Measurements from ENCODE around the gene SPTLC2.
"Not testable (repeated sequence)": the region's sequence is repeated elsewhere in the genome, so short reads cannot be mapped to it uniquely, and the experiment has no call there.

Gene SPTLC2

DNA sequence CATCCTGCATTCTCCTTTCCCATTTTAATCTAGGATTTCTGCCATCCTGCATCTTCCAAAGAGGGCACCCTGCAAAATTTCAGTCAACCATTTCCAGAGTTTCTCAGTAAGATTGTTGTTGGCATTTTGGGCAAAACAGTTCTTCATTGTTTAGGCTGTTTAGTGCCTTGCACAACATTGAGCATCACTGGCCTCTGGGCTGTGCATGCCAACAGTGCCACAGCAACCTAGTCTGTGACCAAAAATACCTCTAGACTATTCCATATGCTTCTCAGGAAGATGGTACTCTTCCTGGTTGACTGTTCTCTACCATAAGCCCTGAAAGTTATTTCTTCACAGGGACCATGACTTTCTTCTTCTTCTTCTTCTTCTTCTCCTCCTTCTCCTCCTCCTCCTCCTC is 85.4 kb downstream of the SPTLC2 start:
- no peak overlapping the region for H3K4me3 ChIP-seq (ENCODE audit: low read depth, low read length)
- H3K79me2 ChIP-seq (ENCODE audit: control insufficient read depth, insufficient read depth, low read length, unreplicated experiment), result no peaks in the 10 kb centered on the region
- no peaks in the 10 kb centered on the region for H3K27me3 ChIP-seq (ENCODE audit: insufficient read depth, low read length)
- peaks cover 9% of the 10 kb centered on the region; the same call in 1 of the 2 replicates for H3K36me3 ChIP-seq (ENCODE audit: insufficient read depth, low read length)
- no peaks in the 10 kb centered on the region for H3K4me1 ChIP-seq (ENCODE audit: control insufficient read depth, insufficient read depth, low read length, unreplicated experiment)
- no peak overlapping the region for H2AFZ ChIP-seq (ENCODE audit: low read length, unreplicated experiment)
- H3K27ac ChIP-seq (ENCODE audit: low read depth, low read length), result no peak overlapping the region

DNA sequence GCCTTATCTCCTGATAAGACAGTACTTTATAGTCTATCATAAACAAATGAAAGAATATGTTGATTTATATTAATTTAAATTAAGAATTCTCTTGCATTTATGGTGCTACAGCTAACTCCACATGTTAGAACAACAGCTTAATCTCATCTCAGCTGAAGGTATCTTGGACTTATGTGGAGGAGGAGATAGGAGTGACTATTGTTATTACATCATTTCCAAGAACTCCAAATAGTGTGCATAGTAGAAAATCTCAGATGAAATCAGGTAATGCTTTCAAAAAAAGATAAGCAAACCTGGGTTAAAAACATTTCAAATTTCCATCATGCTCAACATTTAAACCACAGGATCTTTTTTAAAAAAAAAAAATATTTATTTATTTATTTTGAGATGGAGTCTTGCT is 86.5 kb downstream of the SPTLC2 start:
- Histone ChIP-seq H2AFZ (ENCODE audit: low read length, unreplicated experiment) (no peak overlapping the region), H3K4me1 (ENCODE audit: control insufficient read depth, insufficient read depth, low read length, unreplicated experiment) (no peaks in the 10 kb centered on the region), H3K36me3 (ENCODE audit: insufficient read depth, low read length) (0 out of 2 replicates have a peak, but pooled peaks cover 2% of the 10 kb centered on the region), H3K79me2 (ENCODE audit: control insufficient read depth, insufficient read depth, low read length, unreplicated experiment) (no peaks in the 10 kb centered on the region), H3K4me3 (ENCODE audit: low read depth, low read length) (no peak overlapping the region), H3K27ac (ENCODE audit: low read depth, low read length) (no peak overlapping the region), H3K27me3 (ENCODE audit: insufficient read depth, low read length) (no peaks in the 10 kb centered on the region)

DNA sequence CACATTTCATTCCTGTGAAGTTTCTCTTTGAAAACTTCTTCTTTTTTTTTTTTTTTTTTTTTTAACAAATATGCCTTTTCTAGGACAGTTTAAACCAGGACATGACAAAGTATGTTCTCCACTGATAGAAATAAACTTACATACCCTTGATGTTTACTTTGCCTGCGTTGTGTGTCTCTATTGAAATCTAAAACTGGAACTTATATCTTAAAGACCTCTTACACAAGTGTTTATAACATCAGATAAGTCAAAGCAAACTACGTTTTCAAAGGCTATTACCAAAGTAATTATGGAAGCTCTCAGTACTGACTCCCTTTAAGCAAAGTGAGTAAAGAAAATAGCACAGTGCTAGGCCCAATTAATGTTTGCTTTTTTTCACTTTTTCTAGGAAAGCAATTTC is 87.2 kb downstream of the SPTLC2 start:
- no peak overlapping the region for H2AFZ ChIP-seq (ENCODE audit: low read length, unreplicated experiment)
- H3K4me3 ChIP-seq (ENCODE audit: low read depth, low read length), result no peak overlapping the region
- no peaks in the 10 kb centered on the region for H3K79me2 ChIP-seq (ENCODE audit: control insufficient read depth, insufficient read depth, low read length, unreplicated experiment)
- no peaks in the 10 kb centered on the region for H3K27me3 ChIP-seq (ENCODE audit: insufficient read depth, low read length)
- H3K27ac ChIP-seq (ENCODE audit: low read depth, low read length), result no peak overlapping the region
- 0 out of 2 replicates have a peak, but pooled peaks cover 2% of the 10 kb centered on the region for H3K36me3 ChIP-seq (ENCODE audit: insufficient read depth, low read length)
- no peaks in the 10 kb centered on the region for H3K4me1 ChIP-seq (ENCODE audit: control insufficient read depth, insufficient read depth, low read length, unreplicated experiment)

DNA sequence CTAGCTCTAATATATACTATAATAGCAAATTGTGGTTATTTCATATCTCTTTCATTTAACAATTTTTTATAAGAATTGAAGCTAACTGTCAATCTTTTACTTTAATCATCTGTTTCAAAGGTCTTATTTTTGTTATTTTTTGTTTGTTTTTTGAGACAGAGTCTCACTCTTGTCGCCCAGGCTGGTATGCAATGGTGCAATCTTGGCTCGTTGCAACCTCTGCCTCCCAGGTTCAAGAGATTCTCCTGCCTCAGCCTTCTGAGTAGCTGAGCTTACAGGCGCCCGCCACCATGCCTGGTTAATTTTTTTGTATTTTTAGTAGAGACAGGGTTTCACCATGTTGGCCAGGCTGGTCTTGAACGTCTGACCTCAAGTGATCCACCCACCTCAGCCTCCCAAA is 87.7 kb downstream of the SPTLC2 start:
- not testable (repeated sequence) for H3K4me3 ChIP-seq (ENCODE audit: low read depth, low read length); H3K36me3 ChIP-seq (ENCODE audit: insufficient read depth, low read length); H3K4me1 ChIP-seq (ENCODE audit: control insufficient read depth, insufficient read depth, low read length, unreplicated experiment); H2AFZ ChIP-seq (ENCODE audit: low read length, unreplicated experiment); H3K79me2 ChIP-seq (ENCODE audit: control insufficient read depth, insufficient read depth, low read length, unreplicated experiment); H3K27ac ChIP-seq (ENCODE audit: low read depth, low read length); H3K27me3 ChIP-seq (ENCODE audit: insufficient read depth, low read length)

DNA sequence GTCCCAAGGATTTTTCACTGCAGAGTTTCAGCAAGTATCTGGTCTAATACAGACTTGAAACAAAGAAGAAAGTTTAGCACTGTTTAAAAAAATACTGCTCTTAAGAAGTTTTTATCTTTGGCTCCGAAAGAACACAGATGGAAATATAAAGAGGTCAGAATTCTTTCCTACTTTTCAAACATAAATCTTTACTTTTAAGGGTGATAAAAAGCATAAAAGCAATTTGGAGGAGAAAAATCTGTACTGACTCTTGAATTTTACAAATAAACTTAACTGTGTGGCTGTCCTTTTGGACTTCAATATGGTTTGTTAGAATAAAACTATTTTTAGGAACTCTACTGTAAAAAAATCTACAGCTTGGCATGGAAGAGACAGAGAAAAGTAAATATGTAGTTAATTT is 90.2 kb downstream of the SPTLC2 start:
- H3K36me3 ChIP-seq (ENCODE audit: insufficient read depth, low read length), result 0 out of 2 replicates have a peak, but pooled peaks cover 2% of the 10 kb centered on the region
- no peak overlapping the region for H2AFZ ChIP-seq (ENCODE audit: low read length, unreplicated experiment)
- H3K27ac ChIP-seq (ENCODE audit: low read depth, low read length), result no peak overlapping the region
- H3K4me1 ChIP-seq (ENCODE audit: control insufficient read depth, insufficient read depth, low read length, unreplicated experiment), result no peaks in the 10 kb centered on the region
- H3K27me3 ChIP-seq (ENCODE audit: insufficient read depth, low read length), result no peaks in the 10 kb centered on the region
- H3K79me2 ChIP-seq (ENCODE audit: control insufficient read depth, insufficient read depth, low read length, unreplicated experiment), result no peaks in the 10 kb centered on the region
- no peak overlapping the region for H3K4me3 ChIP-seq (ENCODE audit: low read depth, low read length)

DNA sequence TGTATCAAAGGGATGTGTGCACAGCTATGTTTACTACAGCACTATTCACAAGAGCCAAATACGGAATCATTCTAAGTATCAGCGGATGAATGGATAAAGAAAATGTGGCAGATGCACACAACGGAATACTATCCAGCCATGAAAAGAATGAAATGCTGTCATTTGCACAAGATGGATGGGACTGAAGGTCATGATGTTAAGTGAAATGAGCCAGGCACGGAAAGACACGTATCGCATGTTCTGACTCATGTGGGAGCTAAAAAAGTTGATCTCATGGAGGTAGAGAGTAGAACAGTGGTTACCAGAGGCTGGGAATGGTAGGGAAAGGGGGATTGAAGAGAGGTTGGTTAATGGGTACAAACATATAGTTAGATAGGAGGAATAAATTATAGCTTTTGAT is 91.9 kb downstream of the SPTLC2 start:
- no peak overlapping the region for H2AFZ ChIP-seq (ENCODE audit: low read length, unreplicated experiment)
- H3K79me2 ChIP-seq (ENCODE audit: control insufficient read depth, insufficient read depth, low read length, unreplicated experiment), result no peaks in the 10 kb centered on the region
- H3K27me3 ChIP-seq (ENCODE audit: insufficient read depth, low read length), result no peaks in the 10 kb centered on the region
- H3K4me3 ChIP-seq (ENCODE audit: low read depth, low read length), result no peak overlapping the region
- no peak overlapping the region for H3K27ac ChIP-seq (ENCODE audit: low read depth, low read length)
- H3K4me1 ChIP-seq (ENCODE audit: control insufficient read depth, insufficient read depth, low read length, unreplicated experiment), result no peaks in the 10 kb centered on the region
- peaks cover 6% of the 10 kb centered on the region; the same call in 1 of the 2 replicates for H3K36me3 ChIP-seq (ENCODE audit: insufficient read depth, low read length)

DNA sequence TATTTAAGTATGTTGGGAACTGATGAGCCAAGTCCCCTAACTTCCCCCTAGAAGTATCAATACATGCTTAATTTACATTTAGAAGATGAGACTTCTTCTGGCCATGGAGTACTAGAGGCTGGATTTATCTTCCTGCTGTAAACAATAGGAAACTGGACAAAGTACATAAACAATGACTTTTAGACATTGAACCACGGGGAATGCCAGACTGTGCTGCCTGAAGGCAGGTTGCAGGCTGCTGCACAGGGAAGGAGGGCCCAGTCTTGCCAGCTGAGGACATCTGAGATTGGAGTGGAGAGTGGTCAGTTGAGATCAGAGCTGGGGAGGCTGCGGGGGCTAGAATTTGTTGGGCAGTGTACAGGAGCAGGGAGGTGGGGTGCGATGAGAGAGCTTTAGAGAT is 93.3 kb downstream of the SPTLC2 start:
- H2AFZ ChIP-seq (ENCODE audit: low read length, unreplicated experiment), result no peak overlapping the region
- H3K27me3 ChIP-seq (ENCODE audit: insufficient read depth, low read length), result no peaks in the 10 kb centered on the region
- H3K36me3 ChIP-seq (ENCODE audit: insufficient read depth, low read length), result peaks cover 6% of the 10 kb centered on the region; the same call in 1 of the 2 replicates
- no peak overlapping the region for H3K4me3 ChIP-seq (ENCODE audit: low read depth, low read length)
- no peaks in the 10 kb centered on the region for H3K79me2 ChIP-seq (ENCODE audit: control insufficient read depth, insufficient read depth, low read length, unreplicated experiment)
- H3K4me1 ChIP-seq (ENCODE audit: control insufficient read depth, insufficient read depth, low read length, unreplicated experiment), result no peaks in the 10 kb centered on the region
- no peak overlapping the region for H3K27ac ChIP-seq (ENCODE audit: low read depth, low read length)

DNA sequence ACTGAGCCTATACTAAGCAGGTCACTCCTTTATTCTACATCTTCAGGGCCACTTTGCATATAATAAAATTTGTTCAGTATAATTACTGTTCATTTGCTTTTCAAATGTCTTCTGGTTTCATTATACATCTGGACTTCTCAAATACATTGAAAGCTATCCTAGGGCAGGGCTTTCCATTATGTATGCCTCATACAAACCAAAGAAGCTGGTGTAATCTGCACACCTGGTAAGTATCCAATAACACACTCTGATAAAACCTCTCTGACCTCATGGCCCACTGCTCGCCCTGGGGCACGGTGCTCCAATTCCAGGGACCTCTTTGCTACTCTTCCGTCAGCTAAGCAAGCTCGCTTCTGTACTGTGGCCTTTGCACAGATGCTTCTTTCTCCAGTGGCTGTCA is 95.9 kb downstream of the SPTLC2 start:
- H3K27me3 ChIP-seq (ENCODE audit: insufficient read depth, low read length), result no peaks in the 10 kb centered on the region
- no peaks in the 10 kb centered on the region for H3K79me2 ChIP-seq (ENCODE audit: control insufficient read depth, insufficient read depth, low read length, unreplicated experiment)
- no peaks in the 10 kb centered on the region for H3K4me1 ChIP-seq (ENCODE audit: control insufficient read depth, insufficient read depth, low read length, unreplicated experiment)
- no peak overlapping the region for H3K4me3 ChIP-seq (ENCODE audit: low read depth, low read length)
- peaks cover 12% of the 10 kb centered on the region; the same call in 1 of the 2 replicates for H3K36me3 ChIP-seq (ENCODE audit: insufficient read depth, low read length)
- no peak overlapping the region for H2AFZ ChIP-seq (ENCODE audit: low read length, unreplicated experiment)
- H3K27ac ChIP-seq (ENCODE audit: low read depth, low read length), result no peak overlapping the region

DNA sequence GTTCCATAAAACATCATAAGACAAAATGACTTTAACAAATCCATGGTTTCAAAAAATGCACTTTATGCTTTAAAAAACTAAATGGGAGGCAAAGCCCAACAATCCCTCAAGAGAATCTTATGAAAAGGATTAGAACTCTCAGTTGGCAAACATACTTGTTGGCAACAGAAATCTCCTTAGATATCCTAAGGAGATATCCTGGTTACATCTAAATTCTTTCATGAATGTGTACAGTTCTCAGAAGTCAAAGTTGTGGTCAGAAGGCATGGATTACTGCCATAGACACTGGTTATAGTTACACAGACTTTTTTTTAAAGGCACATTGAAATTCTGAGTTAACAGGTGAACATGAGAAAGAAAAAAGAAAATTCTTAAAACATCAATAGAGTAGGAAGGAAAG is 100.3 kb downstream of the SPTLC2 start:
- Histone ChIP-seq H2AFZ (ENCODE audit: low read length, unreplicated experiment) (no peak overlapping the region), H3K4me1 (ENCODE audit: control insufficient read depth, insufficient read depth, low read length, unreplicated experiment) (no peaks in the 10 kb centered on the region), H3K27me3 (ENCODE audit: insufficient read depth, low read length) (no peaks in the 10 kb centered on the region), H3K79me2 (ENCODE audit: control insufficient read depth, insufficient read depth, low read length, unreplicated experiment) (no peaks in the 10 kb centered on the region), H3K36me3 (ENCODE audit: insufficient read depth, low read length) (peaks cover 11% of the 10 kb centered on the region; the same call in 1 of the 2 replicates), H3K27ac (ENCODE audit: low read depth, low read length) (no peak overlapping the region), H3K4me3 (ENCODE audit: low read depth, low read length) (no peak overlapping the region)

DNA sequence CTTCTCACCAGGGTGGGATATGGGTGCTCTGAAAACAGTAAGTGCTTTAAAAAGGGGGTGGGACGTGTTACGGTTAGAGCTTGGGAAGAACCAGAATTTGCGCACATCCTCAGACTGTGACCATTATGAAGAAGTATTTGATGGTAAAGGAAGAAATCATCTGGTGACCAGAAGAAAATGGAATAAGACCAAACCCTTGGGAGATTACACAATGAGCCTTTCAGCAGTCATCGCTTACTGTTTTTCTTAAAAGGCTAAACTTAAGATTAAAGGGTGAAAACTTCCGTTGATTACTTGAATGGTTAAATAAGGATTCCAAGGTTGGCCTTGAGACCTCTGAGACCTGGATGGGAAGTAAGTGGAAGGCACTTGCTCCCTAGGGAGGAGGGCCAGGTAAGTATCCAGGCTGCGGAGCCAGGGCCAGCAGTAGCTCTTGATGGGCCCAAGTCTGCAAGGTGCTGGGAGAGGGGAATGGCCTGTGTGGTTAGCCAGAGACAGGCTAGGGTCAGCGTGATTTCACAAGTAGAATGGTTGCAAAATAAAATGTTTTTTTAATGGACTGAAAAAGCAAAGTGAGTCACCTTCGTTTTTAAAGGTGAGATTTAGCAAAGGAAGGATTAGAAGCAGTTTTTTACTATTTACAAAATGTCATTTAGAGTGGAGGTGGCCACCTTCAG is 104.8 kb downstream of the SPTLC2 start:
- Histone ChIP-seq H3K36me3 (ENCODE audit: insufficient read depth, low read length) (peaks cover 6% of the 10 kb centered on the region; the same call in 1 of the 2 replicates), H3K27ac (ENCODE audit: low read depth, low read length) (no peak overlapping the region), H3K79me2 (ENCODE audit: control insufficient read depth, insufficient read depth, low read length, unreplicated experiment) (no peaks in the 10 kb centered on the region)

DNA sequence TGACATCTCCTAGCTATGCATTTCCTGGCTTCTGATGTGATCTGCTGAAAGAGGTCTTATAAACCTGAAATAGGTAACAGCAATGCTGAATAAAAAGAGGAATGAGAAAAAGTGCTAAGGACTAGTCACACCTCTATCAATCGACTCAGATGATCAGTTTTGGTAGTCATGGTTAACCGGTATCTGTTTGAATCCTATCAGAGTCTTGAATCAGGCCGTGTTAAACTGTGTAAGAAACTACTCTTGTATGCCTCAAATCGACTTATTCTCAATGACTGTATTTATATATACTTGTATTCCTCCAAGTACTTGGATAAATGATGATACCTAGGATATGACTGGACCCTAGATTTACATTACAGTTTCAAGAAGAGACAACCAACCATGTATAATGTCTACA is 107.1 kb downstream of the SPTLC2 start:
- H3K79me2 ChIP-seq (ENCODE audit: control insufficient read depth, insufficient read depth, low read length, unreplicated experiment), result no peaks in the 10 kb centered on the region
- no peak overlapping the region for H3K27ac ChIP-seq (ENCODE audit: low read depth, low read length)
- H2AFZ ChIP-seq (ENCODE audit: low read length, unreplicated experiment), result no peak overlapping the region
- H3K4me1 ChIP-seq (ENCODE audit: control insufficient read depth, insufficient read depth, low read length, unreplicated experiment), result peaks cover 3% of the 10 kb centered on the region
- H3K27me3 ChIP-seq (ENCODE audit: insufficient read depth, low read length), result no peaks in the 10 kb centered on the region
- no peak overlapping the region for H3K4me3 ChIP-seq (ENCODE audit: low read depth, low read length)
- no peaks in the 10 kb centered on the region for H3K36me3 ChIP-seq (ENCODE audit: insufficient read depth, low read length)

More for the DNA sequence above, 104.8 kb downstream of the SPTLC2 start:
- H2AFZ ChIP-seq (ENCODE audit: low read length, unreplicated experiment), result no peak overlapping the region
- no peak overlapping the region for H3K4me3 ChIP-seq (ENCODE audit: low read depth, low read length)
- peaks cover 3% of the 10 kb centered on the region for H3K4me1 ChIP-seq (ENCODE audit: control insufficient read depth, insufficient read depth, low read length, unreplicated experiment)
- no peaks in the 10 kb centered on the region for H3K27me3 ChIP-seq (ENCODE audit: insufficient read depth, low read length)
